K562 (cell line): Measurements from ENCODE around the gene MPG. TPM values are rescaled to one million over a fixed set of nuclear protein-coding genes. Genes with fewer than 3 reads are reported as not detected.

Experiments
- ADNP ChIP-seq: fragments of 200-800 bp; sonication (Bioruptor generic); IDR thresholded peaks from 2 replicates; pipeline ENCODE4 v1.6.1; 2016; ENCODE audit warnings: missing genetic modification characterization, missing compliant biosample characterization
- ASH1L ChIP-seq: fragments of 450-650 bp; IDR thresholded peaks from 2 replicates; pipeline ENCODE4 v1.6.1; 2018; ENCODE audit warnings: borderline replicate concordance, mild to moderate bottlenecking, low read depth; ENCODE audit not compliant: partially characterized antibody
- CSDE1 ChIP-seq, 2 experiments: fragments of 450-650 bp; IDR thresholded peaks; 2 replicates each; pipeline ENCODE4 v1.6.1; 2016; ENCODE audit warnings: mild to moderate bottlenecking in 1 of 2
- CXXC5 ChIP-seq: fragments of 250-450 bp; sonication (Bioruptor Pico); IDR thresholded peaks from 2 replicates; pipeline ENCODE4 v1.8.0; 2022; ENCODE audit warnings: inconsistent platforms, mild to moderate bottlenecking, moderate library complexity
- E2F5 ChIP-seq: sonication (generic); formaldehyde crosslinking; IDR thresholded peaks from 2 replicates; pipeline ENCODE4 v1.8.0; 2022; ENCODE audit warnings: mild to moderate bottlenecking, missing genetic modification reagents
- ELK3 ChIP-seq: fragments of 450-650 bp; formaldehyde crosslinking; IDR thresholded peaks from 2 replicates; pipeline ENCODE4 v1.4.0; 2020; ENCODE audit warnings: mild to moderate bottlenecking
- EWSR1 ChIP-seq: fragments of 450-650 bp; IDR thresholded peaks from 2 replicates; pipeline ENCODE4 v1.6.1; 2018; ENCODE audit warnings: borderline replicate concordance, mild to moderate bottlenecking, low read depth, moderate library complexity; ENCODE audit not compliant: partially characterized antibody
- EZH2 ChIP-seq: IDR thresholded peaks from 2 replicates; pipeline ENCODE4 v1.6.1; 2012; ENCODE audit warnings: low read depth, mild to moderate bottlenecking, inconsistent platforms, low read length, borderline replicate concordance
- GTF2F1 ChIP-seq: IDR thresholded peaks from 2 replicates; pipeline ENCODE4 v1.6.1; 2011; ENCODE audit warnings: low read depth, low read length, improper control_type of control experiment
- HNRNPK ChIP-seq: fragments of 200-400 bp; formaldehyde crosslinking; IDR thresholded peaks from one replicate; pipeline ENCODE4 v1.6.1; 2018; ENCODE audit warnings: mild to moderate bottlenecking, low read depth, low read length; ENCODE audit not compliant: poor library complexity, severe bottlenecking
- KDM1A ChIP-seq, 2 experiments: fragments of 450-650 bp; IDR thresholded peaks; 2 replicates each; pipeline ENCODE4 v1.6.1; 2016; ENCODE audit warnings: mild to moderate bottlenecking in 2 of 2
- MAFF ChIP-seq: IDR thresholded peaks from 2 replicates; pipeline ENCODE4 v1.6.1; 2012; ENCODE audit warnings: low read length, improper control_type of control experiment
- POLR2AphosphoS5 ChIP-seq: IDR thresholded peaks from 2 replicates; pipeline ENCODE4 v1.6.1; 2011; ENCODE audit warnings: mild to moderate bottlenecking, low read depth, low read length, moderate library complexity; ENCODE audit not compliant: control insufficient read depth, insufficient read depth
- POLR2G ChIP-seq: fragments of 200-400 bp; formaldehyde crosslinking; IDR thresholded peaks from 2 replicates; pipeline ENCODE4 v1.6.1; 2017; ENCODE audit warnings: low read depth, mild to moderate bottlenecking, antibody characterized with exemption, low read length, moderate library complexity
- POU5F1 ChIP-seq: fragments of 150-350 bp; IDR thresholded peaks from 2 replicates; pipeline ENCODE4 v1.6.1; 2014; ENCODE audit warnings: borderline replicate concordance, low read length, low read depth, mild to moderate bottlenecking; ENCODE audit not compliant: partially characterized antibody
- TAF9B ChIP-seq: fragments of 450-650 bp; IDR thresholded peaks from 2 replicates; pipeline ENCODE4 v1.6.1; 2018; ENCODE audit warnings: mild to moderate bottlenecking; ENCODE audit not compliant: partially characterized antibody
- TAL1 ChIP-seq: fragments of 450-650 bp; IDR thresholded peaks from 2 replicates; pipeline ENCODE4 v1.6.1; 2016; ENCODE audit warnings: mild to moderate bottlenecking
- ZBED1 ChIP-seq: IDR thresholded peaks from 2 replicates; pipeline ENCODE4 v1.6.1; 2014
- ZBTB1 ChIP-seq: sonication (generic); formaldehyde crosslinking; IDR thresholded peaks from 2 replicates; pipeline ENCODE4 v1.8.1; 2023; ENCODE audit warnings: missing genetic modification reagents, low read depth, mild to moderate bottlenecking, borderline replicate concordance
- ZBTB33 ChIP-seq: sonication (generic); formaldehyde crosslinking; IDR thresholded peaks from 2 replicates; pipeline ENCODE4 v1.8.1; 2023; ENCODE audit warnings: mild to moderate bottlenecking, missing genetic modification reagents
- ZBTB8A ChIP-seq: fragments of 450-650 bp; IDR thresholded peaks from 2 replicates; pipeline ENCODE4 v1.6.1; 2018; ENCODE audit warnings: mild to moderate bottlenecking, moderate library complexity; ENCODE audit not compliant: partially characterized antibody
- ZEB2 ChIP-seq: fragments of 450-650 bp; IDR thresholded peaks from 2 replicates; pipeline ENCODE4 v1.6.1; 2016
- ZNF24 ChIP-seq: fragments of 450-650 bp; IDR thresholded peaks from 2 replicates; pipeline ENCODE4 v1.6.1; 2016
- ZNF551 ChIP-seq: fragments of 250-450 bp; sonication (Bioruptor Pico); IDR thresholded peaks from 2 replicates; pipeline ENCODE4 v1.5.0; 2021; ENCODE audit warnings: mild to moderate bottlenecking, moderate library complexity
- ZNF584 ChIP-seq: fragments of 200-800 bp; sonication (Bioruptor generic); IDR thresholded peaks from 2 replicates; pipeline ENCODE4 v1.6.1; 2016; ENCODE audit warnings: low read depth, mild to moderate bottlenecking, missing genetic modification characterization, missing compliant biosample characterization
- ZNF76 ChIP-seq: fragments of 250-450 bp; sonication (Bioruptor Pico); IDR thresholded peaks from 2 replicates; pipeline ENCODE4 v1.4.0; 2020; ENCODE audit warnings: mild to moderate bottlenecking, moderate library complexity, borderline replicate concordance
- polyA plus RNA-seq, 8 experiments: library from polyadenylated mRNA; depleted of rRNA in 4 of 8; stranded (reverse) in 5 of 8; unstranded in 3 of 8; fragments of >200 nt; fragmentation: Nextera tagmentation in 2 of 8; fragmentation: Illumina TruSeq in 1 of 8; extraction: Ambion mirVana in 2 of 8; extraction: Trizol in 1 of 8; gene quantifications; 2 replicates each; pipeline versions ENCODE4 v1.2.1 to v1.2.3, GENCODE V29; 2011 to 2014; ENCODE audit warnings: inconsistent platforms in 1 of 8, missing spikeins in 1 of 8
- total RNA-seq, 7 experiments: library from RNA; depleted of rRNA in 6 of 7; stranded (reverse); fragments of >200 nt in 6 of 7; fragmentation: Illumina TruSeq in 2 of 7; extraction: Trizol in 2 of 7; gene quantifications; 2 replicates each; pipeline versions ENCODE4 v1.2.1 to v1.2.3, GENCODE V29; 2011 to 2021; ENCODE audit warnings: low replicate concordance in 1 of 7

MPG gene
- total and polyA plus RNA-seq, 9 of the 15 experiments (the other 6 are each of a cell fraction or from before 2014, with no cell fraction given) = 0.42 to 226 (median 36.2) TPM

GRCh38 chr16:53346-54236 is 24.4 kb upstream of the MPG start, which contains the start of the genes POLR3K and SNRNP25 (continued):
- TF ChIP-seq POU5F1 = no peak
- 0 out of 2 replicates have a peak, but pooled peaks have one; percentile 28 for TF ChIP-seq E2F5 (CRISPR knock-in tag)
- no peak for TF ChIP-seq EZH2
- TF ChIP-seq ASH1L = peak; percentile 89
- TF ChIP-seq POLR2AphosphoS5 = peak; percentile 45; the same call in 1 of the 2 replicates
- no peak for TF ChIP-seq CSDE1 (IDR thresholded peaks at IDR 0.05)
- TF ChIP-seq ZNF24 = no peak
- no peak for TF ChIP-seq KDM1A (IDR thresholded peaks at IDR 0.05)
- TF ChIP-seq TAF9B = peak; percentile 9
- TF ChIP-seq HNRNPK = no peak
- TF ChIP-seq ELK3 (CRISPR knock-in tag) = no peak
- TF ChIP-seq ZBTB8A = no peak
- no peak for TF ChIP-seq EWSR1
- no peak for TF ChIP-seq TAL1
- TF ChIP-seq ZEB2 = no peak
- TF ChIP-seq ZNF551 (CRISPR knock-in tag) = no peak
- no peak; the same call in 1 of the 2 replicates for TF ChIP-seq ZBTB33 (CRISPR knock-in tag)
- TF ChIP-seq MAFF = no peak
- no peak for TF ChIP-seq ADNP (tag)
- 0 out of 2 replicates have a peak, but pooled peaks have one; percentile 10 for TF ChIP-seq ZNF76 (CRISPR knock-in tag)
- no peak for TF ChIP-seq ZBTB1 (CRISPR knock-in tag)
- no peak; the same call in 1 of the 2 replicates for TF ChIP-seq GTF2F1
- TF ChIP-seq ZNF584 = no peak
- TF ChIP-seq CXXC5 = peak; percentile 70
- peak; percentile 92 for TF ChIP-seq POLR2G
- TF ChIP-seq ZBED1 = no peak
